ENCODE results near the gene RBP3. TPM values are rescaled to one million over a fixed set of nuclear protein-coding genes. Genes with fewer than 3 reads are reported as not detected.

The RBP3 gene
- total and polyA plus RNA-seq, 2 of the 4 experiments (the other 2 are of a cell fraction) = not detected

DNA sequence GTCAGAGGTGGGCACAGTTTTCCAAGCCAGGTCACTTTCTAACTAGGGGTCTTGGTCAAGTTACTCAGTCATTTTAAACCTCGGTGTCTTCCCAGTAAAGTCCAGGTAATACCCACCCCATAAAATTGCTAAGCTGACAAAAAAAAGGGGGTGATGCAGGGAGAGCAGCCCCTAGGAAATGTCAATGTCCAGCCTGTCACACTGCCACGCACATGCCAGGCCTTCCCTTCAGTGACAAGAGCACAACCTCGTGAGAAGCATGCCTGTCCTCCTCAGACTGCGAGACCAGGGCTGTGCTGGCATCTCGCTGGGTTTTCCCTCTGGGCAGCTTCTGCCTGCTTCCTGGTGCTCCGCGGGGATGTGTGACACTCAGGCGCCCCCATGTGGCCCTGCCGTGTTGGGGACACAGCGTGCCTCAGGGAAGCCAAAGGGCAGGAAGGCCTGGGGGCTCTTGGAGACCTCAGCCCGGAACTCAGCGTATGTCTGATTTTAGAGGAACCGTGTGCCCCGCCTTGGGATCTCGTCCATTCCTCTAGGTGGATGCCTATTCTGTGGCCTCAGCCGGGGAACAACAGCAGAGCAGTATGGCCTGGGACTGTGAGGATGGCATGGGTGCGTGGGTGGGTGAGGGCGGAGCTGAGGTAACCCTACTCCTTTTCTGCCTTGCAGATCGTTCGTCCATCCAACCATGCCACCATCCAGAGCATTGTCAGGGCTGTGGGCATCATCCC is 36.1 kb upstream of the RBP3 start:
- no peak overlapping the region for H2BK120ac ChIP-seq (ENCODE audit: low read depth, low read length)
- no peak overlapping the region for H3K27ac ChIP-seq (ENCODE audit: insufficient read depth, low read length)
- no peaks in the 10 kb centered on the region for H3K79me1 ChIP-seq (ENCODE audit: low read depth in 1 of 2, low read length in 2 of 2)
- no peak overlapping the region for H3K23ac ChIP-seq (ENCODE audit: low read depth, low read length)
- peak; percentile 98 for ATAC-seq (ENCODE audit: low read depth)
- H3K4me3 ChIP-seq (ENCODE audit: insufficient read depth, low read depth, low read length) = no peak overlapping the region
- no peak overlapping the region for H2BK20ac ChIP-seq (ENCODE audit: low read depth, low read length)
- no peaks in the 10 kb centered on the region for H4K20me1 ChIP-seq (ENCODE audit: insufficient read depth, low read length)
- no peak overlapping the region for H2AK5ac ChIP-seq (ENCODE audit: low read depth, low read length)
- CTCF ChIA-PET = interaction anchor here (0.6 to 3.8 kb wide), 11 partner anchors 12 to 317 kb away, joined by 3 to 36 read pairs (median 3); partner anchors contain the start of gene GDF10
- in situ Hi-C loops (cut with MboI; ENCODE audit: low sequenced_read_pairs) (no loop called here), intact Hi-C loops (cut with micrococcal nuclease) (loop anchor here (1.0 to 10.0 kb wide), 3 partner anchors 265 to 317 kb away; no protein-coding TSS in a partner anchor), dilution Hi-C loops (cut with HindIII; ENCODE audit: low sequenced_read_pairs, unreplicated experiment) (no loop called here)
- no peak overlapping the region for H3K18ac ChIP-seq (ENCODE audit: low read depth, low read length)
- WGBS, 2 experiments (ENCODE audit: extremely low coverage in 2 of 2, insufficient read length in 1 of 2) = 50% methylated on average over 1 of the region's 20 CpGs; no CpG with 5 or more reads in 1 of the 2 experiments
- BruUV-seq (replicated peaks) = no TSS peak
- peak overlapping the region; percentile 71 for H2AFZ ChIP-seq (replicated peaks; ENCODE audit: low read length, poor library complexity)
- H4K5ac ChIP-seq (ENCODE audit: low read depth, low read length) = no peak overlapping the region
- H3K27me3 ChIP-seq (ENCODE audit: control insufficient read depth, insufficient read depth, low read length) = peaks cover 14% of the 10 kb centered on the region
- no peak overlapping the region for H2BK5ac ChIP-seq (ENCODE audit: low read depth, low read length, poor library complexity, severe bottlenecking)
- H3K9ac ChIP-seq (ENCODE audit: low read depth, low read length) = no peak overlapping the region
- no peak overlapping the region for H4K8ac ChIP-seq (ENCODE audit: low read depth in 2 of 2, low read length in 2 of 2)
- H3K9me3 ChIP-seq (ENCODE audit: control insufficient read depth, insufficient read depth, low read length) = no peaks in the 10 kb centered on the region
- no peak overlapping the region for H4K91ac ChIP-seq (ENCODE audit: insufficient read depth, low read depth, low read length)
- H2AK9ac ChIP-seq (replicated peaks; ENCODE audit: low read depth, low read length, poor library complexity) = no peak overlapping the region
- H3K36me3 ChIP-seq (ENCODE audit: control insufficient read depth, insufficient read depth, low read length) = no peaks in the 10 kb centered on the region
- POLR2A ChIA-PET (ENCODE audit: unreplicated experiment) = no interaction called here
- no peak overlapping the region for H3K4ac ChIP-seq (ENCODE audit: low read depth, low read length)
- no peak overlapping the region for H3K56ac ChIP-seq (ENCODE audit: extremely low read depth, insufficient read depth, low read length)
- H3K9me1 ChIP-seq (ENCODE audit: insufficient read depth, low read length) = no peaks in the 10 kb centered on the region
- no peaks in the 10 kb centered on the region for H3K4me1 ChIP-seq (ENCODE audit: control insufficient read depth, insufficient read depth, low read length)
- DNase-seq = peak; percentile 67
- H3K4me2 ChIP-seq (ENCODE audit: low read depth, low read length) = no peak overlapping the region
- no peak overlapping the region for H2BK15ac ChIP-seq (ENCODE audit: low read depth, low read length)
- H3K14ac ChIP-seq (replicated peaks; ENCODE audit: low read depth, low read length) = no peak overlapping the region
- no peak for TF ChIP-seq RCOR1 (IDR thresholded peaks at IDR 0.05; ENCODE audit: insufficient replicate concordance, low read length)
- peak; percentile 44; the same call in 1 of the 2 replicates for TF ChIP-seq POLR2A (IDR thresholded peaks at IDR 0.05; ENCODE audit: low read depth, low read length)
- TF ChIP-seq SMC3 (IDR thresholded peaks at IDR 0.05; ENCODE audit: low read depth, low read length) = peak; percentile 99
- TF ChIP-seq FOS (IDR thresholded peaks at IDR 0.05; ENCODE audit: low read depth, low read length) = no peak
- no peak for TF ChIP-seq ELK1 (IDR thresholded peaks at IDR 0.05; ENCODE audit: borderline replicate concordance, low read depth, low read length)
- TF ChIP-seq RAD21 (IDR thresholded peaks at IDR 0.05; ENCODE audit: low read length) = peak; percentile 99
- TF ChIP-seq NFE2L2 (IDR thresholded peaks at IDR 0.05; ENCODE audit: low read depth, low read length) = no peak
- 0 out of 2 replicates have a peak, but pooled peaks have one; percentile 18 for TF ChIP-seq MAFK (IDR thresholded peaks at IDR 0.05; ENCODE audit: low read depth, low read length)
- TF ChIP-seq USF2 (IDR thresholded peaks at IDR 0.05; ENCODE audit: low read depth, low read length) = no peak
- no peak for TF ChIP-seq MAZ (IDR thresholded peaks at IDR 0.05; ENCODE audit: borderline replicate concordance, low read depth, low read length)
- TF ChIP-seq RFX5 (IDR thresholded peaks at IDR 0.05; ENCODE audit: low read depth, low read length) = no peak
- TF ChIP-seq, protein P1, sequence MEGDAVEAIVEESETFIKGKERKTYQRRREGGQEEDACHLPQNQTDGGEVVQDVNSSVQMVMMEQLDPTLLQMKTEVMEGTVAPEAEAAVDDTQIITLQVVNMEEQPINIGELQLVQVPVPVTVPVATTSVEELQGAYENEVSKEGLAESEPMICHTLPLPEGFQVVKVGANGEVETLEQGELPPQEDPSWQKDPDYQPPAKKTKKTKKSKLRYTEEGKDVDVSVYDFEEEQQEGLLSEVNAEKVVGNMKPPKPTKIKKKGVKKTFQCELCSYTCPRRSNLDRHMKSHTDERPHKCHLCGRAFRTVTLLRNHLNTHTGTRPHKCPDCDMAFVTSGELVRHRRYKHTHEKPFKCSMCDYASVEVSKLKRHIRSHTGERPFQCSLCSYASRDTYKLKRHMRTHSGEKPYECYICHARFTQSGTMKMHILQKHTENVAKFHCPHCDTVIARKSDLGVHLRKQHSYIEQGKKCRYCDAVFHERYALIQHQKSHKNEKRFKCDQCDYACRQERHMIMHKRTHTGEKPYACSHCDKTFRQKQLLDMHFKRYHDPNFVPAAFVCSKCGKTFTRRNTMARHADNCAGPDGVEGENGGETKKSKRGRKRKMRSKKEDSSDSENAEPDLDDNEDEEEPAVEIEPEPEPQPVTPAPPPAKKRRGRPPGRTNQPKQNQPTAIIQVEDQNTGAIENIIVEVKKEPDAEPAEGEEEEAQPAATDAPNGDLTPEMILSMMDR (conservative IDR thresholded peaks at IDR 0.05; ENCODE audit: low read depth, low read length) = peak; percentile 94
- no peak for TF ChIP-seq BHLHE40 (IDR thresholded peaks at IDR 0.05; ENCODE audit: low read depth, low read length)
- no peak for TF ChIP-seq CEBPB (IDR thresholded peaks at IDR 0.05; ENCODE audit: low read depth, low read length)
- no peak for TF ChIP-seq MXI1 (IDR thresholded peaks at IDR 0.05; ENCODE audit: borderline replicate concordance, low read depth, low read length)

Data from IMR-90 (cell line).